Ishikawa (cell line): ENCODE measurements around the gene CEP295NL.

Experiments used
- FOXM1 ChIP-seq: IDR thresholded peaks from 2 replicates; pipeline ENCODE4 v1.6.1; 2012; ENCODE audit warnings: low read depth, borderline replicate concordance
- REST ChIP-seq: IDR thresholded peaks from 2 replicates; pipeline ENCODE4 v1.6.1; 2012; ENCODE audit warnings: low read depth, mild to moderate bottlenecking
- TF ChIP-seq, protein P1 (sequence below): IDR thresholded peaks from 2 replicates; pipeline ENCODE4 v1.6.1; 2012

- TF ChIP-seq, protein P1, sequence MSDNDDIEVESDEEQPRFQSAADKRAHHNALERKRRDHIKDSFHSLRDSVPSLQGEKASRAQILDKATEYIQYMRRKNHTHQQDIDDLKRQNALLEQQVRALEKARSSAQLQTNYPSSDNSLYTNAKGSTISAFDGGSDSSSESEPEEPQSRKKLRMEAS: no peak
- TF ChIP-seq REST (no peak), FOXM1 (no peak)
Observed at GRCh38 chr17:78903101-78903779, at the start of gene CEP295NL.
